Testis (tissue), 2 donors: ENCODE measurements around the gene TXNRD3.

Experiments used
- CTCF ChIP-seq, 3 experiments: fragments of 450-650 bp in 2 of 3; fragments of 200-600 bp in 1 of 3; sonication (generic) in 1 of 3; IDR thresholded peaks; one replicate each; pipeline ENCODE4 v1.5.1; 2016 to 2019; ENCODE audit warnings: antibody characterized with exemption in 3 of 3, mild to moderate bottlenecking in 2 of 3, moderate library complexity in 1 of 3
- POLR2A ChIP-seq: fragments of 450-650 bp; IDR thresholded peaks from one replicate; pipeline ENCODE4 v1.6.1; 2017; ENCODE audit warnings: antibody characterized with exemption, mild to moderate bottlenecking, moderate library complexity

- peak in 2 of 3 experiments; percentile 4 to 6 for TF ChIP-seq CTCF (IDR thresholded peaks at IDR 0.05)
- TF ChIP-seq POLR2A, result no peak
These were observed at the start of gene TXNRD3 for GRCh38 chr3:126654571-126655383.
